Measurements from ENCODE around the gene KPNA3.
A peak's percentile ranks its signal among the peaks of the same experiment; 100 is the strongest.
"Not testable (repeated sequence)": the region's sequence is repeated elsewhere in the genome, so short reads cannot be mapped to it uniquely, and the experiment has no call there.

KPNA3 gene, protein sequence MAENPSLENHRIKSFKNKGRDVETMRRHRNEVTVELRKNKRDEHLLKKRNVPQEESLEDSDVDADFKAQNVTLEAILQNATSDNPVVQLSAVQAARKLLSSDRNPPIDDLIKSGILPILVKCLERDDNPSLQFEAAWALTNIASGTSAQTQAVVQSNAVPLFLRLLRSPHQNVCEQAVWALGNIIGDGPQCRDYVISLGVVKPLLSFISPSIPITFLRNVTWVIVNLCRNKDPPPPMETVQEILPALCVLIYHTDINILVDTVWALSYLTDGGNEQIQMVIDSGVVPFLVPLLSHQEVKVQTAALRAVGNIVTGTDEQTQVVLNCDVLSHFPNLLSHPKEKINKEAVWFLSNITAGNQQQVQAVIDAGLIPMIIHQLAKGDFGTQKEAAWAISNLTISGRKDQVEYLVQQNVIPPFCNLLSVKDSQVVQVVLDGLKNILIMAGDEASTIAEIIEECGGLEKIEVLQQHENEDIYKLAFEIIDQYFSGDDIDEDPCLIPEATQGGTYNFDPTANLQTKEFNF

DNA sequence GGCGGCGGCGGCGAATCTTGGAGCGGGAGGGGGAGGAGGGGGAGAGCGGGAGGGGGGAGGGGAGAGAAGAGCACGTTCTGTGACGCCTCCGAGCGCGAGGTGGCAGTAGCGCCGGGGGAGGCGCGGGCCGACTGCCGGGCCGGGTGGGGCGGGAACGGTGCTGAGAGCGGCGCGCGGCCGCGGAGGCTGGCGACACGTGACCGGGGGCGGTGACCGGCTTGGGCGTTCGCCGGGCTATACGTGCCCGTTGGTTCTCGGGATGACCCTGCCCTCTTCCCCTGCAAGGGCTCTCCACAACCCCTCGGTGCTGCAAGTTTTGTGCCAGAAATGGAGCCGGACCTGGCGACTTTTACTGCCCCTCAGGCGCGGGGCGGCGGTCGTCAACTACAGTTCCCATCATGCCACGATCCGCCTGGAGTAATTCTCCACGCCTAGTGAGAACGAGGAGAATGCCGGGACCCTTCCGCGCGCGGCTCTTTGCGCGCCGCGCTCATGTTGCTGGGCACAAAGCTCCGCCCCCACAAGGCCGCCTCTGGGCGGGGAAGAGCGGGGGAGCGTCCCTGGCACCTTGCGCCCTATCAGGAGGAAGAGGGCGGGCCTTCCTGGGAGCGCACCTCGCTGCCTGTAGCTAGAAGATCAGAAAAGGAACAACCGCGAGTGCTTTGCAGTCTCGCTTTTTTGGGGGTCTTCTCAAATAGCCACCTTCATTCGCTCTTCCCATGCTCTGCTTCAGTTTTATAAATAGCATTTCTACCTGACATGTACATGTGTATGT is at the start of gene KPNA3:
Gene KPNA3 (minus strand): TSS at position 133 of the 775 bp plus-strand sequence. CDS start 176 bp downstream, outside the sequence.
- peak; percentile 95 for DNase-seq (ENCODE audit: low read depth)

DNA sequence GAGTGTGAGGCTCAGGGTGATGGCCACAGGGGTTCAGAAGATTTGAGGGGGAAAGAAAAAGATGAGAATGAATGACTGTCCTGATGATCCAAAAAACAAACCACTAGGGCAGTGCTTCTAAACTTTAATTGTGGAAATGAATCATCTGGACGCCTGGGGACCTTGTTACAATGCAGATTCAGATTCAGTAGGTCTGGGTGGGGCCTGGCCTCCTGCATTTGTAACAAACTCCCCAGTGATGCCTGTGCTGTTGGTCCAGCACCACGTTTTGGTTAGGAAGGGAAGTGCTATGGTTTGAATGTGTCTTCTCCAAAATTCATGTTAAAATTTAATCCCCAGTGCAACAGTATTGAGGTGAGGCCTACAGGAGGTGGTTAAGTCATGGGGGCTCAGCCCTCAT is 49.5 kb upstream of the KPNA3 start:
- DNase-seq (ENCODE audit: low read depth) = no peak

DNA sequence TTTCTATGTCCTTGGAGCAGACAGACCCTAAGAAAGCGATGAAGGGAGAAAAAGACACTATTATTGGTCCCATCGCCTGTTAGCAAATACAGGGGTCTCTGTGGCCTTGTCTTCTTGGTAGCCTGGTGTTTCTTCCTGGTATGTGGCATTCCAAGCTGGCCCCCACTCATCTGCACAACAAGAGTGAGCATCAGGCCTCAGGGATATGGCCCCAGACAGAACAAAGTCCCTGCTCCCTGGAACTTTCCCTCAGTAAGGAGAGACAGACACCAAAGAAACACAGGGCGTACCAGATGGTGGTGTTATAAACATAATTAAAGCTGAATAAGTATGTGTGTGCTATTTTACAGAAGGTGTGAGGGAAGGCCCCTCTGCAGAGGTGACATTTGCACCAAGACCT is 48.2 kb upstream of the KPNA3 start:
- DNase-seq (ENCODE audit: low read depth) = no peak

GRCh38 chr13:49840266-49840665 is 47.8 kb upstream of the KPNA3 start:
- DNase-seq (ENCODE audit: low read depth) = no peak

DNA sequence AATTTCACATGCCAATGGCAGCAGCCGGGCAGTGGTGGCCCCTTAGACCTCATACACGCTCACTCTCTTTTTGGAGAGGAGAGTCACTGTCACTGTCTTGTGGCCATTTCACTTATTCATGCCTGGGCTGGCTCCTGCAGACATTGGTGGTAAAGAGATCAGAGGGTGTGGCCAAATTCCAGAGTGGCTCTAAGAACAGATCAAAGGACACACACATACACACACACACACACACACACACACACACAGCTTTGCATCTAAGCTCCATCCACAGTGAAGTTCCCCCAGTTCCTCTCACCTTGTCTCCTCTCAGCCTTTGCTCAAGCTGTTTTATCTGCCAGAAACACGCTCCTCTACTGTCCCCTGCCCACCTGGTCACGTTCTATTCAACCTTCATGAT is 46.5 kb upstream of the KPNA3 start:
- no peak for DNase-seq (ENCODE audit: low read depth)

DNA sequence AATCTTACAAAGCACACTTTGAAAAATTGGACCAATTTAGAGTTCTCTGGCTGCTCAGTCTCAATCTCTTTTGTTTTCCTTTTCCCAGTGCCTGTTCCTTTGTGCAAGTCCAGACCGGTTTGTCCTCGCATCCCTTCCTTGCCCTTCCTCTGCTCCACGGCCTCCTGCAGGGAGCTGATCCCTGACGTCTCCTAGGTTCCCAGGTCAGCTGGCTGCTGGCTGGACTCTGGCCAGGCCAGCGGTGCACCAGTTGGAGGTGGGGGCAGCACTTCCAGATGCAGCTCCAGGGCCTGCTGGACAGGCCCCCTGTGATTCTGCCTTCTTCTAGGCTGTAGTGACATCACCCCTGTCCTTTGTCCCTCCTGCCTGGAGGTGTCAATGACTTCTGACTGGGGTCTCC is 44.0 kb upstream of the KPNA3 start:
- DNase-seq (ENCODE audit: low read depth) = no peak

DNA sequence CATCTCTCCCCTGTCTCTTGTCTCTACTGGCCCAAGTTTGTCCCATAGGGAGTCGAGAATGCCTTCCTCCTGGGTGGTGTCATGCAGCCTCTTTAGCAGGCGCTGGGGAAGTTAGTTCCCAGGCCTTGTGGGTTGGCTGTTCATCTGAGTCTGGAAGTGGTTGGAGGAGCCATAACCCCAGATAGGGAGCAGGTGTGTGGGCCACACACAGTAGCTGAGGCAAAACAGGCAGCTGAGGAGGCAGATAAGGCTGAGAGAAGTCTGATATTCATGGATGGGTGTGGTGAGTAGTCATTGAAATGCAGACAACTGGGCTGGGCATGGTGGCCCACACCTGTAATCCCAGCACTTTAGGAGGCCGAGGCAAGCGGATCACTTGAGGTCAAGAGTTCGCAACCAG is 40.9 kb upstream of the KPNA3 start:
- DNase-seq (ENCODE audit: low read depth) = no peak

- DNase-seq (ENCODE audit: low read depth) = no peak
Measured at GRCh38 chr13:49831455-49831854, 39.0 kb upstream of the KPNA3 start.

- DNase-seq (ENCODE audit: low read depth) = no peak
Measured at GRCh38 chr13:49830721-49831120, 38.2 kb upstream of the KPNA3 start.

- DNase-seq (ENCODE audit: low read depth) = no peak
Measured at GRCh38 chr13:49829715-49830114, 37.2 kb upstream of the KPNA3 start.

DNA sequence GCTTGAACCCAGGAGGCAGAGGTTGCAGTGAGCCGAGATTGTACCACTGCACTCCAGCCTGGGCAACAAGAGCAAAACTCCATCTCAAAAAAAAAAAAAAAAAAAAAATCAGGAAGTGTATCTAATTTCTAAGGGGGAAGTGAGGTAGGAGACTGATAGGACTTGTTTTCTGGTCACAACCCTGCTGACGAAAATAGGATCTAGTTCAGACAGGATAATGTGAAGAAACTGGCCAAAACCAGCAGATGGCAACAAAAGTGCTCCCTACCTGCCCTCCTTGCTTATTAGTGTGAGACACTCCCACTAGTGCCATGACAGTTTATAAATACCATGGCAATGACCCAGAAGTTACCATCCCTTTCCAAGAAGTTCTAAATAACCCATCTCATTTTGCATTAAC is 36.0 kb upstream of the KPNA3 start:
- DNase-seq (ENCODE audit: low read depth) = no peak

DNA sequence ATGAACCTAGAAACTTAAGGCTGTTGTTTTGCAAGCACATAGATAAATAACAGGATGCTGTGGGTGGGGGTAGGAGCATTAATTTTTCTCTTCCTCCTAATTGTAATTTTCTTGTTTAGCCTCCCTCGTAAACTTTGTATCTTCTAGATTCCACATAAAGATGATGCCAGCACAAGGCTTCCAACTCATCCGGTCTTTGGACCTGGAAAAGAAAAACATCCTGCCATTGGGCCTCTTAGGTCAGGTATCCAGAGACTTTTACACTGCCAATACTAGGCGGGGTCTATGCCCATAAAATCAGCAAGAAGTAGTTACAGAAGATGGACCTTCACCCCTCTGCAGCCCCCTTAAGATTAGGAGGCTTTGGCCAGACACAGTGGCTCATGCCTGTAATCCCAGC is 35.4 kb upstream of the KPNA3 start:
- DNase-seq (ENCODE audit: low read depth) = no peak

- no peak for DNase-seq (ENCODE audit: low read depth)
Measured at GRCh38 chr13:49827336-49827735, 34.9 kb upstream of the KPNA3 start.

DNA sequence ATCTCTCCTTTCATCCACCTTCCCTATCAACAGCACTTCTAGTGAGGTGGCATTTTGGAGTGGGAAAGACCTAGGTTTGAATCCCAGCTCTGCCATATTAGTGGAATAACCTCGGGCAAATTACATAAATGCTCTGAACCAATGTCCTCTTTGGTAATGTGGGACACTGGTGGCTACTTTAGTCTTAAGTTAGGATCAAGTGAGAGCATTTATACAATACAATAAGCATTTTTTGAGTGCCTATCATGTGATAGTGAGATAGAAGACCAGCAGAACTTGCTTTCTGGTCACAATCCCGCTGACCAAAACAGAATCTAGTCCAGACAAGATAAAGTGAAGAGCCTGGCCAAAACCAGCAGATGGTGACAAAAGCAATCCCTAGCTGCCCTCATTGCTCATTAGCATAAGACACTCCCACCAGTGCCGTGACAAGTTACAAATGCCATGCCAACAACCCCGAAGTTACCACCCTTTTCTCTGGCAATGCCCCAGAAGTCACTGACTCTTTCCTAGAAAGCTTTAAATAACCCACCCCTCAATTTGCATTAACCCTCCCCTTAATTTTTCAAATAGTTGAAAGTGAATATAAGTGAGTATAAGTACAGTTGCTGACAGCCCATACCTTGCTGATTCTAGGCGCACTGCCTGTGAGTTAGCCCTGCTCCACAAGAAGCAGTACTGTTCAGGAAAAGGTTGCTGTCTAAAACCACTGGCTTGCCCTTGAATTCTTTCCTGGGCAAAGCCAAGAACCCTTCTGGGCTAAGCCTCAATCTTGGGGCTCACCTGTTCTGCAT is 28.9 kb upstream of the KPNA3 start:
- DNase-seq (ENCODE audit: low read depth) = peak; percentile 28

- DNase-seq (ENCODE audit: low read depth) = no peak
Measured at GRCh38 chr13:49820591-49821215, 28.2 kb upstream of the KPNA3 start.

DNA sequence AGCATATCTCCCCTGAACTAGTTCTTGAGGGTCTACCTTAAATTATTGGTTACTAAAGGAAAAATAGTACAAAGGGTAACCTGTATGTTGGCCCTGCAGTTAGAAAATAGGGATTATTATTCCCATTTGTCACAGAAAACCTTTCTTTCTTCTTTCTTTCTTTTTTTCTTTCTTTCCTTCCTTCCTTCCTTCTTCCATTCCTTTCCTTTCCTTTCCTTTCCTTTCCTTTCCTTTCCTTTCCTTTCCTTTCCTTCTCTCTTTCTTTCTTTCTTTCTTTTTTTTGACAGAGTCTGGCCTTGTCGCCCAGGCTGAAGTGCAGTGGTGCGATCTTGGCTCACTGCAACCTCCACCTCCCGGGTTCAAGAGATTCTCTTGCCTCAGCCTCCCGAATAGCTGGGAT is 23.6 kb upstream of the KPNA3 start:
- not testable (repeated sequence) for DNase-seq (ENCODE audit: low read depth)

- peak; percentile 31 for DNase-seq (ENCODE audit: low read depth)
Measured at GRCh38 chr13:49814551-49815270, 22.2 kb upstream of the KPNA3 start.

DNA sequence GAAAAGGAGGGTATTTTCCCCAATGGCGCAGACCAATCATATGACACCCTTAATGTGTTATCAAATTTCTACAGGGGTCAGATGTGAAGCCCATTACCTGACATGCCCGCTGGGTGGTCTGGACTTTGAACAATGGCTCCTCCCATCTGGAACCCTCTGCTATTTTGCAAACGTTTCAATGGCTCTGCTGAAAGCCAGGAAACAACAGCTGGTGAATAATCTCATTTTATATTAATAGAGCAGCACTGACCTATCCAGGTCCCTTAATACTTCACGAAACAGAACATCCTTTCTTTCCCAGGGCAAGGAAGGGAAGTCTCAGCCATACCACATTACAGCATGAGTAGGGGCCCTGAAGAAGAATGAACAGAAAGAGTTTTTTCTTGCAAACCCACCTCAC is 20.3 kb upstream of the KPNA3 start:
- DNase-seq (ENCODE audit: low read depth) = no peak

GRCh38 chr13:49811527-49811908 is 19.0 kb upstream of the KPNA3 start:
- no peak for DNase-seq (ENCODE audit: low read depth)

- DNase-seq (ENCODE audit: low read depth) = peak; percentile 48
Measured at GRCh38 chr13:49810567-49811526, 18.4 kb upstream of the KPNA3 start.

Measured in EH (cell line).